CD4-positive, alpha-beta T cell treated with Interleukin-4 for 4 hours (primary cell): ENCODE results near the gene HNF1B.

Experiments
- DNase-seq: peaks from one replicate; pipeline ENCODE4 v3.0.0-alpha.2; 2020

Gene HNF1B

GRCh38 chr17:37731056-37731455, 13.8 kb downstream of the HNF1B start:
- no peak for DNase-seq

GRCh38 chr17:37729905-37730304, 15.0 kb downstream of the HNF1B start:
- no peak for DNase-seq

- no peak for DNase-seq
Measured at GRCh38 chr17:37726891-37727675, 17.8 kb downstream of the HNF1B start.

- no peak for DNase-seq
Measured at GRCh38 chr17:37726248-37726647, 18.6 kb downstream of the HNF1B start.

- DNase-seq: no peak
Measured at GRCh38 chr17:37725601-37726146, 19.2 kb downstream of the HNF1B start.

GRCh38 chr17:37725021-37725595, 19.8 kb downstream of the HNF1B start:
- no peak for DNase-seq

- DNase-seq: no peak
Measured at GRCh38 chr17:37720989-37721388, 23.9 kb downstream of the HNF1B start.

GRCh38 chr17:37719866-37720265, 25.0 kb downstream of the HNF1B start:
- no peak for DNase-seq

GRCh38 chr17:37718324-37719048, 26.4 kb downstream of the HNF1B start:
- no peak for DNase-seq

- DNase-seq: no peak
Measured at GRCh38 chr17:37717627-37718323, 27.1 kb downstream of the HNF1B start.

- DNase-seq: no peak
Measured at GRCh38 chr17:37714897-37715296, 30.0 kb downstream of the HNF1B start.

- DNase-seq: no peak
Measured at GRCh38 chr17:37713624-37714023, 31.2 kb downstream of the HNF1B start.

GRCh38 chr17:37713028-37713431, 31.8 kb downstream of the HNF1B start:
- no peak for DNase-seq

GRCh38 chr17:37711113-37711512, 33.7 kb downstream of the HNF1B start:
- no peak for DNase-seq

- DNase-seq: no peak
Measured at GRCh38 chr17:37710344-37710886, 34.4 kb downstream of the HNF1B start.

GRCh38 chr17:37708616-37709212, 36.1 kb downstream of the HNF1B start:
- DNase-seq: no peak

- DNase-seq: no peak
Measured at GRCh38 chr17:37708008-37708615, 36.7 kb downstream of the HNF1B start.

- DNase-seq: no peak
Measured at GRCh38 chr17:37706446-37706845, 38.4 kb downstream of the HNF1B start.

GRCh38 chr17:37702598-37702997, 42.3 kb downstream of the HNF1B start:
- no peak for DNase-seq

- peak; percentile 33 for DNase-seq
Measured at GRCh38 chr17:37701496-37701898, 43.4 kb downstream of the HNF1B start.

- DNase-seq: no peak
Measured at GRCh38 chr17:37700881-37701280, 44.0 kb downstream of the HNF1B start.
